A549 (cell line): ENCODE results near the gene TBR1.

Experiments used
- CHD2 ChIP-seq: fragments of 150-350 bp; IDR thresholded peaks from 2 replicates; pipeline ENCODE4 v1.6.1; 2014; ENCODE audit warnings: low read length; ENCODE audit not compliant: partially characterized antibody
- ESRRA ChIP-seq: fragments of 150-350 bp; IDR thresholded peaks from 2 replicates; pipeline ENCODE4 v1.6.1; 2014; ENCODE audit warnings: mild to moderate bottlenecking, low read length, borderline replicate concordance
- REST ChIP-seq: fragments of 200-600 bp; sonication (generic); IDR thresholded peaks from 2 replicates; pipeline ENCODE4 v1.6.1; 2016; ENCODE audit warnings: antibody characterized with exemption, mild to moderate bottlenecking, moderate library complexity
- SREBF2 ChIP-seq: fragments of 450-650 bp; IDR thresholded peaks from 2 replicates; pipeline ENCODE4 v1.6.1; 2014; ENCODE audit warnings: mild to moderate bottlenecking, moderate library complexity

GRCh38 chr2:161371869-161372268, 44.2 kb upstream of the TBR1 start:
- TF ChIP-seq ESRRA (no peak), SREBF2 (no peak), REST (no peak), CHD2 (no peak)
